Heart left ventricle (tissue), 16 donors: ENCODE measurements around the gene SYPL1. TPM values are rescaled to one million over a fixed set of nuclear protein-coding genes. Genes with fewer than 3 reads are reported as not detected.

Experiments used
- ATAC-seq, 4 donors: fragments of 200-7000 bp; cut with Tn5 transposase; one replicate each; pipeline ENCODE4 v1.9.1; 2020 to 2022; ENCODE audit warnings: moderate library complexity in 4 of 4, mild to moderate bottlenecking in 3 of 4, moderate number of reproducible peaks in 1 of 4
- DNase-seq, 5 donors: peaks; one replicate each; pipeline ENCODE4 v3.0.0-alpha.2; 2020
- H3K27ac ChIP-seq, 12 donors: fragments of 200-600 bp; sonication (generic) in 4 of 12; one replicate each; pipeline versions ENCODE4 v1.5.0 to v1.8.0; 2016 to 2022; ENCODE audit warnings: mild to moderate bottlenecking in 2 of 12
- H3K27me3 ChIP-seq, 9 donors: fragments of 200-600 bp; sonication (generic) in 2 of 9; one replicate each; pipeline versions ENCODE4 v1.5.1 to v1.8.0; 2016 to 2022; ENCODE audit warnings: mild to moderate bottlenecking in 3 of 9
- H3K36me3 ChIP-seq, 9 donors: fragments of 200-600 bp; sonication (generic) in 2 of 9; one replicate each; pipeline versions ENCODE4 v1.5.0 to v1.8.0; 2018 to 2022; ENCODE audit warnings: mild to moderate bottlenecking in 2 of 9
- H3K4me1 ChIP-seq, 12 donors: fragments of 200-600 bp; sonication (generic) in 4 of 12; one replicate each; pipeline versions ENCODE4 v1.5.0 to v1.8.0; 2016 to 2022; ENCODE audit warnings: mild to moderate bottlenecking in 3 of 12
- H3K4me3 ChIP-seq, 12 donors: fragments of 200-600 bp; sonication (generic) in 4 of 12; one replicate each; pipeline versions ENCODE4 v1.5.0 to v1.8.0; 2017 to 2022; ENCODE audit warnings: mild to moderate bottlenecking in 9 of 12, moderate library complexity in 4 of 12
- H3K9me3 ChIP-seq, 12 donors: fragments of 200-600 bp; sonication (generic) in 4 of 12; one replicate each; pipeline versions ENCODE4 v1.5.0 to v1.8.0; 2016 to 2022; ENCODE audit warnings: mild to moderate bottlenecking in 1 of 12
- POLR2A ChIP-seq, 2 donors: fragments of 450-650 bp; IDR thresholded peaks; one replicate each; pipeline ENCODE4 v1.6.1; 2017; ENCODE audit warnings: antibody characterized with exemption in 2 of 2, mild to moderate bottlenecking in 2 of 2, moderate library complexity in 2 of 2
- WGBS, 4 donors: extraction: QIAGEN DNeasy Blood & Tissue Kit in 2 of 4; methylation state at CpG; one replicate each; pipeline versions ENCODE4 v1.1.5 to v1.1.7; 2013 to 2018; 5-methylcytosine and 5-hydroxymethylcytosine counted together
- intact Hi-C, 10 donors: fragments of 100-400 bp; cut with DNase I; formaldehyde crosslinking; loops; one replicate each; pipeline versions ENCODE4 v1.11.1 to v1.14.2; 2022
- polyA plus RNA-seq, 2 donors: library from polyadenylated mRNA; stranded (reverse); fragments of 200-250 nt; gene quantifications; one replicate each; pipeline ENCODE4 v1.2.3, GENCODE V29; 2013
- total RNA-seq, 9 donors: library from RNA; depleted of rRNA in 2 of 9; stranded (reverse); fragments of >200 nt in 2 of 9; fragmentation: NEBNext Ultra II Directional in 3 of 9; extraction: Animal tissue kit (Norgen Biotek cat#: 25700) in 3 of 9; gene quantifications; one replicate each; pipeline versions ENCODE4 v1.1.0 to v1.2.4, GENCODE V29; 2016 to 2023
- TF ChIP-seq, protein P1 (sequence below), 12 donors: fragments of 200-600 bp; sonication (generic) in 4 of 12; IDR thresholded peaks; one replicate each; pipeline versions ENCODE4 v1.5.0 to v1.8.0; 2018 to 2022; ENCODE audit warnings: antibody characterized with exemption in 12 of 12, mild to moderate bottlenecking in 5 of 12
- donor health status: ischemic (EF 13 %, LVEDD 7.1; RV severe dilation, severe dysfunction).
- donor health status: healthy with polysubstance abuse.
- donor health status: DM: no; HTN: yes; CAD: no.
- donor health status: DM: no; HTN: no; CAD: no.
- donor health status: ischemic (EF 25% LVEDD 6.9; RV normal size, moderate dysfunction).
- donor health status: ischemic (EF 25% LVEDD 5.7; RV mildly dilated, moderate dysfunction).
- donor health status: healthy.
- donor health status: DM: yes; HTN: yes; CAD: no.
- donor health status: ischemic (EF 35%, LVEDD 5.7; RV mildly dilated, moderate dysfunction).
- donor health status: nonischemic (EF 11% LVEDD 7.7; RV severe dilation, severe dysfunction).
- donor health status: DM: yes; HTN: yes; CAD: no.
- donor health status: PGD.
- donor health status: ischemic (EF 29% LVEDD 5.4; RV normal size, mild dysfunction).
- donor health status: nonischemic (EF 23%, LVEDD 6.1; RV moderate dilation, normal function).

The SYPL1 gene
- total and polyA plus RNA-seq, 11 donors = 70.6 to 99.8 (median 78.5) TPM

- Histone ChIP-seq H3K4me3 (no peak overlapping the region), H3K9me3 (no peaks in the 10 kb centered on the region), H3K27me3 (peaks cover 0 to 3% (median 0%) of the 10 kb centered on the region in 9 donors), H3K36me3 (no peaks in the 10 kb centered on the region), H3K4me1 (peaks cover 0 to 11% (median 5%) of the 10 kb centered on the region in 12 donors), H3K27ac (no peak overlapping the region)
- intact Hi-C loops = loop anchor here in 1 of 10 donors (10.0 kb wide), 1 partner anchor 113 kb away; no protein-coding TSS in a partner anchor
- DNase-seq = no peak
- no peak for ATAC-seq
- 84 to 95% (median 88%) methylated on average over 10 of the region's 10 CpGs for WGBS, 4 donors
- TF ChIP-seq, protein P1, sequence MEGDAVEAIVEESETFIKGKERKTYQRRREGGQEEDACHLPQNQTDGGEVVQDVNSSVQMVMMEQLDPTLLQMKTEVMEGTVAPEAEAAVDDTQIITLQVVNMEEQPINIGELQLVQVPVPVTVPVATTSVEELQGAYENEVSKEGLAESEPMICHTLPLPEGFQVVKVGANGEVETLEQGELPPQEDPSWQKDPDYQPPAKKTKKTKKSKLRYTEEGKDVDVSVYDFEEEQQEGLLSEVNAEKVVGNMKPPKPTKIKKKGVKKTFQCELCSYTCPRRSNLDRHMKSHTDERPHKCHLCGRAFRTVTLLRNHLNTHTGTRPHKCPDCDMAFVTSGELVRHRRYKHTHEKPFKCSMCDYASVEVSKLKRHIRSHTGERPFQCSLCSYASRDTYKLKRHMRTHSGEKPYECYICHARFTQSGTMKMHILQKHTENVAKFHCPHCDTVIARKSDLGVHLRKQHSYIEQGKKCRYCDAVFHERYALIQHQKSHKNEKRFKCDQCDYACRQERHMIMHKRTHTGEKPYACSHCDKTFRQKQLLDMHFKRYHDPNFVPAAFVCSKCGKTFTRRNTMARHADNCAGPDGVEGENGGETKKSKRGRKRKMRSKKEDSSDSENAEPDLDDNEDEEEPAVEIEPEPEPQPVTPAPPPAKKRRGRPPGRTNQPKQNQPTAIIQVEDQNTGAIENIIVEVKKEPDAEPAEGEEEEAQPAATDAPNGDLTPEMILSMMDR (IDR thresholded peaks at IDR 0.05) = no peak
- no peak for TF ChIP-seq POLR2A (IDR thresholded peaks at IDR 0.05)
Observed at GRCh38 chr7:106047818-106048705, 64.0 kb downstream of the SYPL1 start.

DNA sequence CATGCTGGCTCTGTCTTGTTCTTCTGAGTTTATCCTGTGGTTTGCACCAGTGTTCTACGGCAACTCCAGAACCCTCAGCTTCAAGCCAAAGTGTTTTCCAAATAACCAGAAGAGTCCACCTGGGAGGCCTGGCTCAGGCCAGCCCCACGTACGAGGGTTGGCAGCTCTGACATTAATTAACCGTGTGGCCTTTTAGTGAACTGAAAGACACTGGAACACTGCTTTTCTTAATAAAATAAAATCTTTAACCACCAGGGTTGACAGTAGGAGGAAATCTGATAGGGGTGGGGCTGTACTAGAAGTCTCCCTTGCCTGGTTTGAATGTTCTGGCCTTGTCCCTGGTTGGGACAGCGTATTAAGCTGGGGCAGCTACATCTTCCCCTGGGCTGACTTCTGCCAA, 64.9 kb downstream of the SYPL1 start:
- ATAC-seq (no peak), DNase-seq (no peak)
- no peaks in the 10 kb centered on the region for H3K36me3 ChIP-seq
- no peak for TF ChIP-seq POLR2A (IDR thresholded peaks at IDR 0.05)
- TF ChIP-seq, protein P1 (IDR thresholded peaks at IDR 0.05) = no peak
- no peak overlapping the region for H3K27ac ChIP-seq
- WGBS, 4 donors = 83 to 94% (median 86%) methylated on average over 5 of the region's 5 CpGs
- no peaks in the 10 kb centered on the region for H3K9me3 ChIP-seq
- intact Hi-C loops = loop anchor here in 1 of 10 donors (10.0 kb wide), 1 partner anchor 112 kb away; no protein-coding TSS in a partner anchor
- H3K4me1 ChIP-seq = peaks cover 0 to 20% (median 12%) of the 10 kb centered on the region in 12 donors
- no peak overlapping the region for H3K4me3 ChIP-seq
- H3K27me3 ChIP-seq = peaks cover 0 to 3% (median 0%) of the 10 kb centered on the region in 9 donors

- no peak for TF ChIP-seq POLR2A (IDR thresholded peaks at IDR 0.05)
- no peak for ATAC-seq
- Histone ChIP-seq H3K9me3 (no peaks in the 10 kb centered on the region), H3K36me3 (no peaks in the 10 kb centered on the region), H3K4me1 (peaks cover 0 to 20% (median 8%) of the 10 kb centered on the region in 12 donors), H3K27me3 (peaks cover 0 to 3% (median 0%) of the 10 kb centered on the region in 9 donors), H3K27ac (no peak overlapping the region), H3K4me3 (no peak overlapping the region)
- no peak for DNase-seq
- WGBS, 4 donors = 59 to 89% (median 75%) methylated on average over 1 of the region's 1 CpG
- intact Hi-C loops = loop anchor here in 1 of 10 donors (2.0 to 10.0 kb wide), 2 partner anchors 111 to 393 kb away; no protein-coding TSS in a partner anchor
Observed at GRCh38 chr7:106045586-106045985, 66.5 kb downstream of the SYPL1 start.

DNA sequence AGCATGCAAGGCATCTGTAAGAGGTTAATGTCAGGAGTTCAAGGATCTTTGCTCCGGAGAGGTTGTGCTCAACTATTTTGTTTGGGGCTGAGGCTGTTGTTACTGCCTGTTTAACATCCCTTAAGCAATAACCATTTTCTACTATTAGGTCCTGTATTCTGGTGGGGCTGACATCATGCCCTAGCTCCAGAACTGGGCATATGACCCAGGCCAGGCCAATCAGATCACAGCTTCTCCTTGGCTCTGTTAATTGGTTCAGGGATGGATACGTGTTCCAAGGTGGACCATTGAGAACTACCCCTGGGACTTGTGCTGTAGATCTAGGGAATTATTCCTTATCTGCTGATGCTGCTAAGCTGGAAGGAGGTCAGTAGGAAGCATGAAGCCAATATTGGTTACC, 67.0 kb downstream of the SYPL1 start:
- no peak overlapping the region for H3K27ac ChIP-seq
- ATAC-seq = no peak
- TF ChIP-seq POLR2A (IDR thresholded peaks at IDR 0.05) = no peak
- TF ChIP-seq, protein P1 (IDR thresholded peaks at IDR 0.05) = no peak
- no peaks in the 10 kb centered on the region for H3K36me3 ChIP-seq
- DNase-seq = no peak
- no peaks in the 10 kb centered on the region for H3K9me3 ChIP-seq
- no peak overlapping the region for H3K4me3 ChIP-seq
- H3K27me3 ChIP-seq = peaks cover 0 to 3% (median 0%) of the 10 kb centered on the region in 9 donors
- WGBS, 4 donors = 60 to 72% (median 68%) methylated on average over 2 of the region's 2 CpGs
- H3K4me1 ChIP-seq = peaks cover 0 to 16% (median 5%) of the 10 kb centered on the region in 12 donors
- intact Hi-C loops = loop anchor here in 1 of 10 donors (2.0 to 10.0 kb wide), 2 partner anchors 110 to 392 kb away; no protein-coding TSS in a partner anchor
